ENCODE results near the gene HPCAL1. TPM values are rescaled to one million over a fixed set of nuclear protein-coding genes. Genes with fewer than 3 reads are reported as not detected.
A peak's percentile ranks its signal among the peaks of the same experiment; 100 is the strongest.
"Not testable (repeated sequence)": the region's sequence is repeated elsewhere in the genome, so short reads cannot be mapped to it uniquely, and the experiment has no call there.

The HPCAL1 gene
- polyA plus RNA-seq, 3 donors = 20.4 to 37.3 (median 28.5) TPM

DNA sequence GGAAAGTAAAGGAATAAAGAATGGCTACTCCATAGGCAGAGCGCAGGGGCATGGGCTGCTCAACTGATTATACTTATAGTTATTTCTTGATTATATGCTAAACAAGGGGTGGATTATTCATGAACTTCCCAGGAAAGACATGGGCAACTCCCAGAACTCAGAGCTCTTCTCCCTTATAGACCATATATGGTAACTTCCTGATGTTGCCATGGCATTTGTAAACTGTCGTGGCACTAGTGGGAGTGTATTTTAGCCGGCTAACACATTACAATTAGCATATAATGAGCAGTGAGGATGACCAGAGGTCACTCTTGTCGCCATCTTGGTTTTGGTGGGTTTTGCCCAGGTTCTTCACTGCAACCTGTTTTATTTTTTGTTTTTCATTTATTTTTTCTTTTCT, 7.1 kb upstream of the HPCAL1 start:
- not testable (repeated sequence) for DNase-seq (ENCODE audit: extremely low read depth in 1 of 11, low read depth in 9 of 11, low spot score in 4 of 11)

DNA sequence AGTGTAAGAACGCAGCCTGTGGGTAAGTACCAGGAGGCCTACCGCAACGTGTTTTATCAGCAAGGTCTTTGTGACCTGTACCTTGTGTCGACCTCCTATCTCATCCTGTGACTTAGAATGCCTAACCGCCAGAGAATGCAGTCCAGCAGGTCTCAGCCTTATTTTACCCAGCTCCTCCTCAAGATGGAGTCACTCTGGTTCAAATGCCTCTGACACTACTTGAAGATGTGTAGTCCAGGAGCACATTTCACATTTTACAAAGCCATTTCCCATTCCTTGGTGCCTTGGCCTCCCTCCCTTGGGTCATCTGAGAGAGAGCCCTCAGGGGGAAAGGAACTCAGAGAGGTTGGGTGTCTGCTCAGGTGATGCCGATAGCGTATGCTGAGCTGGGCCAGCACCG, 6.6 kb upstream of the HPCAL1 start:
- no peak for DNase-seq (ENCODE audit: extremely low read depth in 1 of 11, low read depth in 9 of 11, low spot score in 4 of 11)

GRCh38 chr2:10297191-10297830, 5.4 kb upstream of the HPCAL1 start:
- no peak for DNase-seq (ENCODE audit: extremely low read depth in 1 of 11, low read depth in 9 of 11, low spot score in 4 of 11)

GRCh38 chr2:10297959-10298531, 4.7 kb upstream of the HPCAL1 start:
- DNase-seq (ENCODE audit: extremely low read depth in 1 of 11, low read depth in 9 of 11, low spot score in 4 of 11) = no peak

GRCh38 chr2:10298777-10299176, 3.9 kb upstream of the HPCAL1 start:
- not testable (repeated sequence) for DNase-seq (ENCODE audit: extremely low read depth in 1 of 11, low read depth in 9 of 11, low spot score in 4 of 11)

DNA sequence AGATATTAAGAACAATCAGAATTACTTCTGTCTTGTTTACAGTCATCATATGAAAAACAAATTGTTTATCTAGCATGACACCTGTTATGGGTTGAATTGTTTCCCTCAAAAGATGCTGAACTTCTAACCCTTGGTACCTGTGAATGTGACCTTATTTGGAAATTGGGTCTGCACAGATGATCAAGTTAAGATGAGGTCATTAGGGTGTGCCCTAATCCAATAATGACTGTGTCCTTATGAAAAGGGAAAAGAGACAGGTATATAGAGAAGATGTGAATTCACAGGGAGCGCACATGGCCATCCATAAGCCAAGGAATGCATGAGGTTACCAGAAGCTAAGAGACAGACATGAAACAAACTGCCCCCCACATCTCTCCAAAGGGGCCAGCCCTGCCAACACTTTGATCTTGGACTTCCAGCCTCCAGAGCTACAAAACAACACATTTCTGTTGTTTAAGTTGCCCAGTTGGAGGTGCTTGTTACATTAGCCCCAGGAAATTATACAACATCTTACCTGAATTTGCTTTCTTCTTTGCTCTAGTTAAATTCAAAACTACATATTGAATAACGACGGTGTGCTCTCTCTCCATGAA, 2.3 kb upstream of the HPCAL1 start:
- no peak for DNase-seq (ENCODE audit: extremely low read depth in 1 of 11, low read depth in 9 of 11, low spot score in 4 of 11)

DNA sequence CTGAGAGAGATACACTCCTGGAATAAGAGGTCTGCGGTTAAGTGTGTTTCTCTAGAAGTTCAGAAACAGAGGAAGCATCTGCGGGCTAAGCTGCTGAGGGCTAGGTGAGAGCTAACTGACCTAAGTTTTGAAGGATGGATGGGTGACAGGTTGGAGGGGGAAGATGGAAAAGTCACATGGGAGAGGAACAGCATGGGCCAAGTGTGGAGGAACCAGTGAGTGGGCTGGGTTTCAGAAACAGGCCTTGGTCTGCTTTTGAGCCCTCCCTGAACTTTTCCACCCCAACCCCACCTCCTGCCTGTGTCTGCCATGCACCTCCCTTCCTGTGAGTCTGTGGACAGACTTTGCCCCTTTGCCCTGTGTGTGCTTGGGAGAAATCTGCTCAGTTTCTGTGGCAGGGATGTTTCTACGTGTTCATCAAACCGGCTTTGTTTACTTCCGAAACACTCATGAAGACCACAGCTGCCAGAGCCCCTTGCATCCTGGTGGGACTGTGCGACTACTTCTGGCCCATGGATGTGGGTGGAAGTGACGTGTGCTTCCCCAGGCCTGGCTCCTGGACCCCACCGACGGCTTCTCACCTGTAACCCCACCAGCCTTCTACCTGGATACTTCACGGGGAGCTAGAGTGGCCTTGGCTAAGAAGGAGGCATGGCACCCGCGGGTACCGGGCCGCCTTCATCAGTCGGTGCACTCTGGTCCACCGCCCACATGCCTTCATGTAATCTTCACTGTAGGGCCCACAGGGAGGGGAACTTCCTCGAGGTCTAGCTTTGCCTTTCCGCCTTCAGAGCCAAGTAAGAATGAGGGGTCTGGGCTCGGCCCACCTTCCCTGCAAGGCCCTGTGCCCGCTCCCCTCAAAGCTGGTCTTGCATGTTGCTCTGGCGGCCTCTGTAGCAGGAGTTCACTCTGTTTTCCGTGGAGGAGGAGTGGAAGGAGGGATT, 1.4 kb upstream of the HPCAL1 start:
- no peak for DNase-seq (ENCODE audit: extremely low read depth in 1 of 11, low read depth in 9 of 11, low spot score in 4 of 11)

GRCh38 chr2:10301941-10302478, 694 bp upstream of the HPCAL1 start:
- no peak for DNase-seq (ENCODE audit: extremely low read depth in 1 of 11, low read depth in 9 of 11, low spot score in 4 of 11)

DNA sequence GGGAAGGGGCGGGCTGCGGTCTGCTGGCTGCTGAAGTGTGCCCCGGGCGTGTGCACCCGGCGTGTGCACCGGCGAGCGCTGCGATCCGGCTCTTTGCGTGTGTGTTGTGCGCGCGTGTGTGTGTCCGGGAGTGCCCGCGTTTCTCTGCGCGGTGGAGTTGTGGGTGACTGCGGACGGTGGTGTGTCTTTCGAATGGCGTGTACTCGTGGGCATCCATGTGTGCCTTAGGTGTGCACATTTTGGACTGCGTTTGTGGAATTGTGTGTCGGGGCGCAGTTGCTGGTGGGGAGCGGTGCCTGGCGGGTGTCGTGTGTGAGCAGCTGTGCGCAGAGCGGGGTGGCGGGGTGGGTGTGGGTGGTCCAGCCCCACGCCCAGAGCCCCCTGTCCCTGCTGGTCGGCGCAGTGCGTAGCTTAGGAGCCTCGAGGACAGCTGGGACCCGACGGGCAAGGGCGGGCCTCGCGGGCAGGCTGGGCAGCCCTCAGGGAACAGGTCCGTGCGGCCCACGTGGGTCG, 533 bp downstream of the HPCAL1 start:
- DNase-seq (ENCODE audit: extremely low read depth in 1 of 11, low read depth in 9 of 11, low spot score in 4 of 11) = peak in 1 of 11 donors; percentile 32

DNA sequence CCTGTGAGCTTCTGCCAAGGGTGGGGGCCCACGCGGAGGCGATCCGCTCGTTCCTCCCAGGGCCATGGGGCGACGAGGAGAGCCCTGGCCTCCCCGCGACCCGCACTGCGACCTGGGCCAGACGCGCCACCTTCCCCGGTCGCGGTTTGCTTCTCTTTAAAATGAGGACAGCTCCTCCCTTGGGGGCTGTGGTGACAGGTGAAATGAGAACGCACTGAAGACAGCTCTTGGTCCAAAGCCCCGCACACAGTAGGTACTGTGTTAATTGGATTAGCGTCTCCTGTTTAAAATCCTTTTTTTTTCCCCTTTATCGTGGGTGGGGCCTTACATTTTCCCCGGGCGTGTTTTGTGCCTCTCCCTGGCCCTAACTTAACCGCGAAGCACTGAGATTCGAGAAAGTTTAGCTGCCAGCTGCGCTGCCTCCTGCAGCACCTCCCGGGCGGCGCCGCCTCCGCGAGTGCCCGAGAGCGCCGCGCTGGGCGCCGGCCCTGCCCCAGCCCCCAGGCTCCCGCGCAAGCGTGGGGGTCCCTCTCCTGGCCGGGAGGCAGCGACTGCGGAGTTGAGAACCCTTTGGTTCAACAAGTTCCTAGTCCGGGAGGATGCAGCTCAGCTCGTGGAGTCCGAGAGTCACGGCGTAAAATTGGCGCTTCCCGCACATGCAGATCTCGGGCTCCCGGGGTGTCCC, 1.1 kb downstream of the HPCAL1 start:
- DNase-seq (ENCODE audit: extremely low read depth in 1 of 11, low read depth in 9 of 11, low spot score in 4 of 11) = peak in 6 of 11 donors; percentile 25 to 54 (median 49)

DNA sequence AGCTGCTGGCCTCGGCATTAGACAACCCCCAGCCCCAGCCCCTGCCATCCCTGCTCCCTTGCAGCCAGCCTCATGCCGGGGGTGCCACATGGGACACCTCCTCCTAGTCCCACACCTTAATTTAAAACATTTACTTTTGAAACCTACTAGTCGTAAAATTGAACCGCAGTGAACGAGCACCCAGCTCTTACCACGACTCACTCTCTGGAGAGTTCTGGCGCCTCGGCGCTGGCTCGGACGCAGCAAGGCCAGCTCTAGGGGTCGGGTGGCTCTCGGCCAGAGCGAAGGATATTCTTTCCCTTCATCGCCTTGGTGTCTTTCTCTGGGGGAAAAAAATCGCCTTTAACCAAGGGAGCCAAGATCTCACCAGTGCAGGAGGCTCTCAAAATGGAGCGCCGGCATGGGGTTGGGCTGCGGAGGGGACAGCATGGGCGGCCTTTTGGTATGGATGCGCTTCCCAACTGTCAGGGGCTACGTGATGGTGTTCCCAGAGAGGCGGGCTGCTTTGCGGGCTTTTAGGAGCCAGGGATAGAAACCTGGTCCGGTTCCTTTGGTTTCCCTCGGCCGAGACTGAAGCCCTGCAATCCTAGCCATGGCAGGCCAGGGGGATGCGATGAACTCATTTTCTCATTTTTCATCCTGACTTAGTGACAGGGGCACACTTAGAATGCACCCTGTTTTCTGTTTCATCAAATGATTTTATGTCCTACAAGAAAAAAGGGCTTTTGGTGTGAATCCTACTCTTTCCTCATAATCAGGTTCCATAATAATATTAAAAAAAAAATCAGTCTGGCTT, 2.0 kb downstream of the HPCAL1 start:
- peak in 1 of 11 donors; percentile 15 for DNase-seq (ENCODE audit: extremely low read depth in 1 of 11, low read depth in 9 of 11, low spot score in 4 of 11)

DNA sequence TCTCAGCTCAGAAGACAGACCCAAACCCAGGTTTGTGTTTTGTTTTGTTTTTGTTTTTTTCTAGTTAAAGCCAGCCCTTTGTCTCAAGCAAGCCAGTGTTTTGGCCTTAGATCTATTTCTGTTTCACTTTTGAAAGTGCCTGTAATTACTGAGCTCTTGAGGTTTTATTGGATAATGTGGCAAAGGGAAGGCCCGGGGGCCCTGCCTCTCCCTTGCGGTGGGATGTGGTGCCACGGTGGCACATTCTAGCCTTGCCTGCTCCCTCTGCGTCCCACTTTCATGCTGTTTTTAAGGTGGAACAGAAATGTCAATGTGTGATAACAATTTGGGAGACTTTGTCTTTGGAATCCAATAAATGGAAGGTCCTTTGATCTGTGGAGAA, 2.5 kb downstream of the HPCAL1 start:
- no peak for DNase-seq (ENCODE audit: extremely low read depth in 1 of 11, low read depth in 9 of 11, low spot score in 4 of 11)

DNA sequence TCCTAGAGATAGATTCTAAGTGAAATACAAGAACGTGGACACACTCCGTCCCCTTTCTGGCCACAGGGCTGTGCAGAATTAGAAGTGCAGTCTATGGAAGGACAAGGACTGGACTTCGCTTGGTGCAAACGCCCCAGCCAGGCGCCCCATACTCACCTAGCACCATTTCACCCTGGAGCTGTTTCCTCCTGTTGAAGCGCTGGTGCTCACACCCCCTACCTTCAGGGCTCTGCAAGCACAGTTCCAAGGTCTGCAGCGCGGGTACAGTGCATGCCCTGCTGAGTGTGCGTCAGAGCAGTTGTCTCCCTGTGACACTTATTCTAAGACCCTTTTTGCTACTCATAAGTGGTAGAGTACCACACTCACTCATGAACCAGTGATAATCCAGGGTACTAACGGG, 3.0 kb downstream of the HPCAL1 start:
- no peak for DNase-seq (ENCODE audit: extremely low read depth in 1 of 11, low read depth in 9 of 11, low spot score in 4 of 11)

GRCh38 chr2:10306901-10307463, 4.3 kb downstream of the HPCAL1 start:
- DNase-seq (ENCODE audit: extremely low read depth in 1 of 11, low read depth in 9 of 11, low spot score in 4 of 11) = no peak

DNA sequence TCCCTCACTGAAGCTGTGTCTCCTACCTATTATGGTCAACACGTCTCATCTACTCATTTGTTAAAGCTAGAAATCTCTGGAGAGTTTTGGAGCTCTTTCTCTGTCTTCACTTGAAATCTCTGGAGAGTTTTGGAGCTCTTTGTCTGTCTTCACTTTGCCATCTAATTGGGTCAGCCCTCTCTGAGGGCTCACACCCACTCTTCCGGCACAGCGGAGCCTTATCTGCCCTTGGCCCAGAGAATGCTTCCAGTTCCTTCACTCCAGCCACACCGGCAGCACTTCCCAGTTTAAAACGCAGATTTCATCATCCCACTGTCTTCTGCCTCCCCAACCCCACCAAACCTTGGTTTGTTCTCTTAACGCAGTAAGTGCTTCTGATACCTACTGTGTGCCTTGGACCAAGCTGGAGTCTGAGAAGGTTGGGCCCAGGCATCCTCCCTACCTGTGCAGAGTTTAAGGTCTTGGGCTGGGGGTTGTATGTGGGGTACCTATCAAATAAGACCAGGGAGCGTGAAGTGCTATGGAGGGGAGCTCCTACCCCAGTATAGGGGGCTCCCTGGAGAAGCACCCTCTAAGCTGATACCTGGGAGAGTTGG, 5.0 kb downstream of the HPCAL1 start:
- no peak for DNase-seq (ENCODE audit: extremely low read depth in 1 of 11, low read depth in 9 of 11, low spot score in 4 of 11)

GRCh38 chr2:10308866-10309265, 6.2 kb downstream of the HPCAL1 start:
- DNase-seq (ENCODE audit: extremely low read depth in 1 of 11, low read depth in 9 of 11, low spot score in 4 of 11) = no peak

DNA sequence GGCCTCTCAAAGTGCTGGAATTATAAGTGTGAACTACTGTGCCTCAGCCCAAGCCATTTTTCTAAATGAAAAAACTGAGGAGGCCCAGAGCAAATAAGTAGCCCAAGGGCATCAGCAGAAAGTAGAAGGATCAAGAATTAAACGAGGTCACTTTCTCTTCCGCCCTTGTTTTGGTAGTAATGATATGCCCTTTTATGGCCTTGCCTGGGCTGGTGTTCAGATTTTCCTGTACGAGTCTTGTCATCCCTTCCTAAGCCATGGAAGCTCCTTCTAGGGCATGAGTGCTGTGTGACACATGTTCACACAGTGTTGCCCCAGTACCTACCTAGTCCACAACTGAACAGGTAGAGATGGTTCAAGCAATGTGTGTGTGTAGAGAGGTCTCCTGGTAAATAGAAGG, 6.6 kb downstream of the HPCAL1 start:
- DNase-seq (ENCODE audit: extremely low read depth in 1 of 11, low read depth in 9 of 11, low spot score in 4 of 11) = no peak
